HEK293 (cell line): ENCODE results near the gene TAS2R50.

Experiments used
- CTCF ChIA-PET: fragments of 350-600 bp; formaldehyde crosslinking; extraction: SDS; loops from one replicate; lab custom pipeline; 2021; ENCODE audit warnings: antibody characterized with exemption; lab: Yijun Ruan, JAX
- POLR2A ChIA-PET: fragments of 300-600 bp; formaldehyde crosslinking; extraction: SDS; loops from one replicate; lab custom pipeline; 2020; ENCODE audit warnings: antibody characterized with exemption, inconsistent platforms; lab: Yijun Ruan, JAX
- H3K27ac ChIP-seq: fragments of 200-500 bp; sonication (Bioruptor generic); 2 replicates; pipeline ENCODE4 v1.5.1; 2014; ENCODE audit warnings: low read depth, low read length, control low read depth, inconsistent platforms; ENCODE audit errors: extremely low read depth
- H3K36me3 ChIP-seq, 2 experiments: fragments of 200-500 bp in 1 of 2; sonication (Bioruptor generic) in 1 of 2; 1 replicate in 1 of 2; 2 replicates in 1 of 2; pipeline ENCODE4 v1.5.1; 2014 to 2017; ENCODE audit warnings: inconsistent platforms in 2 of 2, low read length in 2 of 2; ENCODE audit not compliant: control insufficient read depth in 2 of 2, insufficient read depth in 1 of 2
- H3K4me1 ChIP-seq: fragments of 200-500 bp; sonication (Bioruptor generic); 2 replicates; pipeline ENCODE4 v1.5.1; 2014; ENCODE audit warnings: mild to moderate bottlenecking, low read length, inconsistent platforms; ENCODE audit not compliant: control insufficient read depth, insufficient read depth
- H3K4me3 ChIP-seq: 2 replicates; pipeline ENCODE4 v1.5.1; 2011; ENCODE audit warnings: low read depth, mild to moderate bottlenecking, control low read depth, low read length, moderate library complexity
- H3K9me3 ChIP-seq: fragments of 200-500 bp; sonication (Bioruptor generic); 2 replicates; pipeline ENCODE4 v1.5.1; 2014; ENCODE audit warnings: low read depth, low read length, inconsistent platforms; ENCODE audit not compliant: control insufficient read depth, insufficient read depth
- IKZF3 ChIP-seq: fragments of 450-650 bp; IDR thresholded peaks from 2 replicates; pipeline ENCODE4 v1.5.0; 2018; ENCODE audit warnings: missing biosample characterization, mild to moderate bottlenecking, missing genetic modification characterization, moderate library complexity
- KLF1 ChIP-seq: fragments of 450-650 bp; formaldehyde crosslinking; IDR thresholded peaks from 2 replicates; pipeline ENCODE4 v1.5.1; 2016; ENCODE audit warnings: missing biosample characterization, missing genetic modification characterization
- KLF7 ChIP-seq: fragments of 450-650 bp; formaldehyde crosslinking; IDR thresholded peaks from 2 replicates; pipeline ENCODE4 v1.5.1; 2016; ENCODE audit warnings: missing biosample characterization, missing genetic modification characterization, borderline replicate concordance
- WT1 ChIP-seq: fragments of 450-650 bp; formaldehyde crosslinking; IDR thresholded peaks from 2 replicates; pipeline ENCODE4 v1.5.1; 2016; ENCODE audit warnings: missing biosample characterization, missing genetic modification characterization
- ZIC2 ChIP-seq: fragments of 450-650 bp; formaldehyde crosslinking; IDR thresholded peaks from 2 replicates; pipeline ENCODE4 v1.5.1; 2016; ENCODE audit warnings: missing biosample characterization, missing genetic modification characterization
- ZNF174 ChIP-seq: fragments of 450-650 bp; formaldehyde crosslinking; IDR thresholded peaks from 2 replicates; pipeline ENCODE4 v1.5.0; 2017; ENCODE audit warnings: missing biosample characterization, mild to moderate bottlenecking, missing genetic modification characterization
- ZNF239 ChIP-seq: fragments of 450-650 bp; formaldehyde crosslinking; IDR thresholded peaks from 2 replicates; pipeline ENCODE4 v1.5.1; 2016; ENCODE audit warnings: missing biosample characterization, missing genetic modification characterization
- ZNF24 ChIP-seq: fragments of 450-650 bp; formaldehyde crosslinking; IDR thresholded peaks from 2 replicates; pipeline ENCODE4 v1.5.1; 2016; ENCODE audit warnings: missing biosample characterization, missing genetic modification characterization
- ZNF274 ChIP-seq, 2 experiments: fragments of 200-500 bp in 1 of 2; fragments of 450-650 bp in 1 of 2; sonication (Bioruptor generic) in 1 of 2; formaldehyde crosslinking in 1 of 2; IDR thresholded peaks; 2 replicates each; pipeline versions ENCODE4 v1.5.1 to v1.6.1; 2014 to 2016; ENCODE audit warnings: borderline replicate concordance in 1 of 2, inconsistent platforms in 1 of 2, low read length in 1 of 2, missing biosample characterization in 1 of 2, missing genetic modification characterization in 1 of 2
- ZNF350 ChIP-seq: fragments of 450-650 bp; formaldehyde crosslinking; IDR thresholded peaks from 2 replicates; pipeline ENCODE4 v1.5.0; 2017; ENCODE audit warnings: missing biosample characterization, mild to moderate bottlenecking, missing genetic modification characterization
- ZNF37A ChIP-seq: fragments of 450-650 bp; IDR thresholded peaks from 2 replicates; pipeline ENCODE4 v1.5.1; 2018; ENCODE audit warnings: missing biosample characterization, missing genetic modification characterization
- ZNF548 ChIP-seq: fragments of 450-650 bp; formaldehyde crosslinking; IDR thresholded peaks from 2 replicates; pipeline ENCODE4 v1.5.1; 2016; ENCODE audit warnings: missing biosample characterization, missing genetic modification characterization
- ZNF585B ChIP-seq: fragments of 450-650 bp; formaldehyde crosslinking; IDR thresholded peaks from 2 replicates; pipeline ENCODE4 v1.5.1; 2016; ENCODE audit warnings: missing biosample characterization, missing genetic modification characterization
- ZNF621 ChIP-seq: fragments of 450-650 bp; formaldehyde crosslinking; IDR thresholded peaks from 2 replicates; pipeline ENCODE4 v1.5.1; 2017; ENCODE audit warnings: missing biosample characterization, missing genetic modification characterization
- ZNF623 ChIP-seq: fragments of 450-650 bp; formaldehyde crosslinking; IDR thresholded peaks from 2 replicates; pipeline ENCODE4 v1.5.1; 2016; ENCODE audit warnings: missing biosample characterization, missing genetic modification characterization
- ZNF654 ChIP-seq: fragments of 450-650 bp; formaldehyde crosslinking; IDR thresholded peaks from 2 replicates; pipeline ENCODE4 v1.5.1; 2016; ENCODE audit warnings: low read depth, missing biosample characterization, missing genetic modification characterization
- ZNF658 ChIP-seq: fragments of 450-650 bp; formaldehyde crosslinking; IDR thresholded peaks from 2 replicates; pipeline ENCODE4; 2016; ENCODE audit warnings: missing biosample characterization, missing genetic modification characterization
- TF ChIP-seq, protein P1 (sequence below): fragments of 450-650 bp; formaldehyde crosslinking; conservative IDR thresholded peaks from 2 replicates; pipeline ENCODE4 v1.5.1; 2016; ENCODE audit warnings: low read depth, missing biosample characterization, missing genetic modification characterization
- TF ChIP-seq, protein P2 (sequence below): fragments of 450-650 bp; formaldehyde crosslinking; IDR thresholded peaks from 2 replicates; pipeline ENCODE4 v1.5.1; 2016; ENCODE audit warnings: missing biosample characterization, missing genetic modification characterization
- TF ChIP-seq, protein P3 (sequence below): fragments of 450-650 bp; formaldehyde crosslinking; IDR thresholded peaks from 2 replicates; pipeline ENCODE4 v1.5.1; 2016; ENCODE audit warnings: missing biosample characterization, missing genetic modification characterization
- TF ChIP-seq, protein P4 (sequence below): fragments of 450-650 bp; formaldehyde crosslinking; IDR thresholded peaks from 2 replicates; pipeline ENCODE4 v1.5.1; 2017; ENCODE audit warnings: missing biosample characterization, missing genetic modification characterization
- TF ChIP-seq, protein P5 (sequence below): fragments of 450-650 bp; formaldehyde crosslinking; IDR thresholded peaks from 2 replicates; pipeline ENCODE4 v1.5.1; 2016; ENCODE audit warnings: missing biosample characterization, missing genetic modification characterization
- TF ChIP-seq, protein P6 (sequence below): fragments of 450-650 bp; formaldehyde crosslinking; IDR thresholded peaks from 2 replicates; pipeline ENCODE4 v1.5.1; 2016; ENCODE audit warnings: missing biosample characterization, missing genetic modification characterization

Gene TAS2R50

DNA sequence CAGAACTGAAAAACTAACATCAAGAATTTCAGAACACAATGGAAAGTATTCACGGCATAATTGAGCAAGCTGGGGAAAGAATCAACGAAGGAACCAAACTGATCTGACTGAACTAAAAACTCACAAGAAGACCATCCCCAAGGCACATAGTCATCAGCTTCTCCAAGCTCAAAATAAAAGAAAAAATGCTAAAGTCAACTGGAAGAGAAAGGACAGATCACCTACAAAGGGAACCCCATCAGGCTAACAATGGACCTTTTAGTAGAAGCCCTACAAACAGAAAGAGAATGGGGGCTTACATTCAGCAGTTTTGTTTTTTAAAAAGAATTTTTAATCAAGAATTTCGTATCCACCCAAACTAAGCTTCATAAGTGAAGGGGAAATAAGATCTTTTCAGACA lies 11.7 kb downstream of the TAS2R50 start (continued):
- TF ChIP-seq, protein P1, sequence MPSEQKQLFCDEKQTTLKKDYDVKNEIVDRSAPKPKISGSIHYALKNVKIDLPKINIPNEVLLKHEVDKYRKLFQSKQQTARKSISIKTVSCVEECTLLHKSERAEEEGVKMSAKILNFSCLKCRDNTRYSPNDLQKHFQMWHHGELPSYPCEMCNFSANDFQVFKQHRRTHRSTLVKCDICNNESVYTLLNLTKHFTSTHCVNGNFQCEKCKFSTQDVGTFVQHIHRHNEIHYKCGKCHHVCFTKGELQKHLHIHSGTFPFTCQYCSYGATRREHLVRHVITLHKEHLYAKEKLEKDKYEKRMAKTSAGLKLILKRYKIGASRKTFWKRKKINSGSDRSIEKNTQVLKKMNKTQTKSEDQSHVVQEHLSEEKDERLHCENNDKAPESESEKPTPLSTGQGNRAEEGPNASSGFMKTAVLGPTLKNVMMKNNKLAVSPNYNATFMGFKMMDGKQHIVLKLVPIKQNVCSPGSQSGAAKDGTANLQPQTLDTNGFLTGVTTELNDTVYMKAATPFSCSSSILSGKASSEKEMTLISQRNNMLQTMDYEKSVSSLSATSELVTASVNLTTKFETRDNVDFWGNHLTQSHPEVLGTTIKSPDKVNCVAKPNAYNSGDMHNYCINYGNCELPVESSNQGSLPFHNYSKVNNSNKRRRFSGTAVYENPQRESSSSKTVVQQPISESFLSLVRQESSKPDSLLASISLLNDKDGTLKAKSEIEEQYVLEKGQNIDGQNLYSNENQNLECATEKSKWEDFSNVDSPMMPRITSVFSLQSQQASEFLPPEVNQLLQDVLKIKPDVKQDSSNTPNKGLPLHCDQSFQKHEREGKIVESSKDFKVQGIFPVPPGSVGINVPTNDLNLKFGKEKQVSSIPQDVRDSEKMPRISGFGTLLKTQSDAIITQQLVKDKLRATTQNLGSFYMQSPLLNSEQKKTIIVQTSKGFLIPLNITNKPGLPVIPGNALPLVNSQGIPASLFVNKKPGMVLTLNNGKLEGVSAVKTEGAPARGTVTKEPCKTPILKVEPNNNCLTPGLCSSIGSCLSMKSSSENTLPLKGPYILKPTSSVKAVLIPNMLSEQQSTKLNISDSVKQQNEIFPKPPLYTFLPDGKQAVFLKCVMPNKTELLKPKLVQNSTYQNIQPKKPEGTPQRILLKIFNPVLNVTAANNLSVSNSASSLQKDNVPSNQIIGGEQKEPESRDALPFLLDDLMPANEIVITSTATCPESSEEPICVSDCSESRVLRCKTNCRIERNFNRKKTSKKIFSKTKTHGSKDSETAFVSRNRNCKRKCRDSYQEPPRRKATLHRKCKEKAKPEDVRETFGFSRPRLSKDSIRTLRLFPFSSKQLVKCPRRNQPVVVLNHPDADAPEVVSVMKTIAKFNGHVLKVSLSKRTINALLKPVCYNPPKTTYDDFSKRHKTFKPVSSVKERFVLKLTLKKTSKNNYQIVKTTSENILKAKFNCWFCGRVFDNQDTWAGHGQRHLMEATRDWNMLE (tag by site-specific recombination): no peak
- TF ChIP-seq KLF7 (tag by site-specific recombination) (no peak), ZNF24 (tag by site-specific recombination) (no peak), ZIC2 (tag by site-specific recombination) (no peak), IKZF3 (tag by site-specific recombination) (no peak), ZNF37A (tag by site-specific recombination) (no peak), KLF1 (tag by site-specific recombination) (no peak)
- TF ChIP-seq, protein P2, sequence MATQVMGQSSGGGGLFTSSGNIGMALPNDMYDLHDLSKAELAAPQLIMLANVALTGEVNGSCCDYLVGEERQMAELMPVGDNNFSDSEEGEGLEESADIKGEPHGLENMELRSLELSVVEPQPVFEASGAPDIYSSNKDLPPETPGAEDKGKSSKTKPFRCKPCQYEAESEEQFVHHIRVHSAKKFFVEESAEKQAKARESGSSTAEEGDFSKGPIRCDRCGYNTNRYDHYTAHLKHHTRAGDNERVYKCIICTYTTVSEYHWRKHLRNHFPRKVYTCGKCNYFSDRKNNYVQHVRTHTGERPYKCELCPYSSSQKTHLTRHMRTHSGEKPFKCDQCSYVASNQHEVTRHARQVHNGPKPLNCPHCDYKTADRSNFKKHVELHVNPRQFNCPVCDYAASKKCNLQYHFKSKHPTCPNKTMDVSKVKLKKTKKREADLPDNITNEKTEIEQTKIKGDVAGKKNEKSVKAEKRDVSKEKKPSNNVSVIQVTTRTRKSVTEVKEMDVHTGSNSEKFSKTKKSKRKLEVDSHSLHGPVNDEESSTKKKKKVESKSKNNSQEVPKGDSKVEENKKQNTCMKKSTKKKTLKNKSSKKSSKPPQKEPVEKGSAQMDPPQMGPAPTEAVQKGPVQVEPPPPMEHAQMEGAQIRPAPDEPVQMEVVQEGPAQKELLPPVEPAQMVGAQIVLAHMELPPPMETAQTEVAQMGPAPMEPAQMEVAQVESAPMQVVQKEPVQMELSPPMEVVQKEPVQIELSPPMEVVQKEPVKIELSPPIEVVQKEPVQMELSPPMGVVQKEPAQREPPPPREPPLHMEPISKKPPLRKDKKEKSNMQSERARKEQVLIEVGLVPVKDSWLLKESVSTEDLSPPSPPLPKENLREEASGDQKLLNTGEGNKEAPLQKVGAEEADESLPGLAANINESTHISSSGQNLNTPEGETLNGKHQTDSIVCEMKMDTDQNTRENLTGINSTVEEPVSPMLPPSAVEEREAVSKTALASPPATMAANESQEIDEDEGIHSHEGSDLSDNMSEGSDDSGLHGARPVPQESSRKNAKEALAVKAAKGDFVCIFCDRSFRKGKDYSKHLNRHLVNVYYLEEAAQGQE: no peak
- TF ChIP-seq, protein P3, sequence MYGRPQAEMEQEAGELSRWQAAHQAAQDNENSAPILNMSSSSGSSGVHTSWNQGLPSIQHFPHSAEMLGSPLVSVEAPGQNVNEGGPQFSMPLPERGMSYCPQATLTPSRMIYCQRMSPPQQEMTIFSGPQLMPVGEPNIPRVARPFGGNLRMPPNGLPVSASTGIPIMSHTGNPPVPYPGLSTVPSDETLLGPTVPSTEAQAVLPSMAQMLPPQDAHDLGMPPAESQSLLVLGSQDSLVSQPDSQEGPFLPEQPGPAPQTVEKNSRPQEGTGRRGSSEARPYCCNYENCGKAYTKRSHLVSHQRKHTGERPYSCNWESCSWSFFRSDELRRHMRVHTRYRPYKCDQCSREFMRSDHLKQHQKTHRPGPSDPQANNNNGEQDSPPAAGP: no peak

DNA sequence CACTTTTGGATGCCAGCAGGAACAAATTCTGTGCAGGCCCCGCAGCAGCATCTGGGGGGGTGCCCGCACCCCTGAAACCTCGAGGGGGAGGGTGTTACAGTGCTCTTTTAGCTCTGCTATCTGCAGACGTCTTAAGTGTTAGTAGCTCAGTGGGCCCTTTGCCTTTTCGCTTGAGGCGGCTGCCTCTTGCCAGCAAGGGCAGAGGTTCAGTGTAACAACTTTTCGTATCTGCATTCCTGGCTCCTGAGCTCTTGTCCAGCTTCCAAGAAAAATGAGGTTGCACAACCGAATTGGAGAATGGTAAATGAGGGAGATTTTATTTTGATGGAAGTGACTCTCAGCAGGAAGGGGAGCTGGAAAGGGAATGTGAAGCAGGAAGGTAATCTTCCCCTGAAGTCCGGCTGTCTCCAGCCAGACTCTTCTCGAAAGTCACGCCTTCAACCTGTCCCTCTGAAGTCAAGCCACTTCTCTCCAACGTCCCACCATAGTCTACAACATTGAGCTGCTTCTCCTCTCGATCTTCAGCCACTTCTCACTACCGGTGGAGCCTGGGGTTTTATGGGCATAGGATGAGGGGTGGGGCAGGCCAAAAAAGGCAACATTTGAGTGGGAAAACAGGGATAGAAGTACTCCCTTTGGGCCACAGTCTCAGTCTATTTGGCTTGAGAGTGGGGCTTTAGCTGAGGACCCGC lies 17.8 kb downstream of the TAS2R50 start:
- H3K9me3 ChIP-seq: no peaks in the 10 kb centered on the region
- CTCF ChIA-PET: interaction anchor here (0.6 kb wide), 1 partner anchor 22 kb away, joined by 3 read pairs; no protein-coding TSS in a partner anchor
- no peaks in the 10 kb centered on the region for H3K36me3 ChIP-seq
- TF ChIP-seq ZNF621: no peak
- no peak for TF ChIP-seq ZNF274 (IDR thresholded peaks at IDR 0.05; ENCODE audit: low read length)
- TF ChIP-seq ZNF274 (tag by site-specific recombination; IDR thresholded peaks at IDR 0.05; ENCODE audit: borderline replicate concordance): no peak
- no peak for TF ChIP-seq ZNF350 (tag by site-specific recombination)
- no peak for TF ChIP-seq ZIC2 (tag by site-specific recombination)
- TF ChIP-seq ZNF174 (tag by site-specific recombination): no peak
- TF ChIP-seq, protein P4, sequence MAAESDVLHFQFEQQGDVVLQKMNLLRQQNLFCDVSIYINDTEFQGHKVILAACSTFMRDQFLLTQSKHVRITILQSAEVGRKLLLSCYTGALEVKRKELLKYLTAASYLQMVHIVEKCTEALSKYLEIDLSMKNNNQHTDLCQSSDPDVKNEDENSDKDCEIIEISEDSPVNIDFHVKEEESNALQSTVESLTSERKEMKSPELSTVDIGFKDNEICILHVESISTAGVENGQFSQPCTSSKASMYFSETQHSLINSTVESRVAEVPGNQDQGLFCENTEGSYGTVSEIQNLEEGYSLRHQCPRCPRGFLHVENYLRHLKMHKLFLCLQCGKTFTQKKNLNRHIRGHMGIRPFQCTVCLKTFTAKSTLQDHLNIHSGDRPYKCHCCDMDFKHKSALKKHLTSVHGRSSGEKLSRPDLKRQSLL (tag by site-specific recombination): no peak
- TF ChIP-seq KLF1 (tag by site-specific recombination): no peak
- no peak for TF ChIP-seq ZNF658 (tag by site-specific recombination)
- no peak for TF ChIP-seq ZNF548 (tag by site-specific recombination)
- TF ChIP-seq, protein P5, sequence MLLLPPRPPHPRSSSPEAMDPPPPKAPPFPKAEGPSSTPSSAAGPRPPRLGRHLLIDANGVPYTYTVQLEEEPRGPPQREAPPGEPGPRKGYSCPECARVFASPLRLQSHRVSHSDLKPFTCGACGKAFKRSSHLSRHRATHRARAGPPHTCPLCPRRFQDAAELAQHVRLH: no peak
- TF ChIP-seq, protein P6, sequence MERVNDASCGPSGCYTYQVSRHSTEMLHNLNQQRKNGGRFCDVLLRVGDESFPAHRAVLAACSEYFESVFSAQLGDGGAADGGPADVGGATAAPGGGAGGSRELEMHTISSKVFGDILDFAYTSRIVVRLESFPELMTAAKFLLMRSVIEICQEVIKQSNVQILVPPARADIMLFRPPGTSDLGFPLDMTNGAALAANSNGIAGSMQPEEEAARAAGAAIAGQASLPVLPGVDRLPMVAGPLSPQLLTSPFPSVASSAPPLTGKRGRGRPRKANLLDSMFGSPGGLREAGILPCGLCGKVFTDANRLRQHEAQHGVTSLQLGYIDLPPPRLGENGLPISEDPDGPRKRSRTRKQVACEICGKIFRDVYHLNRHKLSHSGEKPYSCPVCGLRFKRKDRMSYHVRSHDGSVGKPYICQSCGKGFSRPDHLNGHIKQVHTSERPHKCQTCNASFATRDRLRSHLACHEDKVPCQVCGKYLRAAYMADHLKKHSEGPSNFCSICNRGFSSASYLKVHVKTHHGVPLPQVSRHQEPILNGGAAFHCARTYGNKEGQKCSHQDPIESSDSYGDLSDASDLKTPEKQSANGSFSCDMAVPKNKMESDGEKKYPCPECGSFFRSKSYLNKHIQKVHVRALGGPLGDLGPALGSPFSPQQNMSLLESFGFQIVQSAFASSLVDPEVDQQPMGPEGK (tag by site-specific recombination): no peak
- TF ChIP-seq WT1 (tag by site-specific recombination): no peak
- no peak for TF ChIP-seq ZNF623
- TF ChIP-seq ZNF654 (tag by site-specific recombination): no peak
- no peak for TF ChIP-seq ZNF585B (tag by site-specific recombination)
- TF ChIP-seq ZNF239: no peak
- TF ChIP-seq, all 188 proteins: peak for 0
- Histone ChIP-seq H3K27ac (no peak overlapping the region), H3K4me1 (no peaks in the 10 kb centered on the region), H3K4me3 (no peak overlapping the region)
- POLR2A ChIA-PET: no interaction called here
